Stimulated activated CD8-positive, alpha-beta memory T cell treated with anti-CD3 and anti-CD28 coated beads, Interleukin-7, amount 100 ng/mL, for 48 hours (primary cell): ENCODE results near the gene COG5.
"Not testable (repeated sequence)": the region's sequence is repeated elsewhere in the genome, so short reads cannot be mapped to it uniquely, and the experiment has no call there.

Source experiments
- DNase-seq, 2 donors: peaks; one replicate each; pipeline ENCODE4 v3.0.0-alpha.2; 2020; ENCODE audit warnings: low read depth in 1 of 2; ENCODE audit errors: extremely low read depth in 1 of 2

Gene COG5

DNA sequence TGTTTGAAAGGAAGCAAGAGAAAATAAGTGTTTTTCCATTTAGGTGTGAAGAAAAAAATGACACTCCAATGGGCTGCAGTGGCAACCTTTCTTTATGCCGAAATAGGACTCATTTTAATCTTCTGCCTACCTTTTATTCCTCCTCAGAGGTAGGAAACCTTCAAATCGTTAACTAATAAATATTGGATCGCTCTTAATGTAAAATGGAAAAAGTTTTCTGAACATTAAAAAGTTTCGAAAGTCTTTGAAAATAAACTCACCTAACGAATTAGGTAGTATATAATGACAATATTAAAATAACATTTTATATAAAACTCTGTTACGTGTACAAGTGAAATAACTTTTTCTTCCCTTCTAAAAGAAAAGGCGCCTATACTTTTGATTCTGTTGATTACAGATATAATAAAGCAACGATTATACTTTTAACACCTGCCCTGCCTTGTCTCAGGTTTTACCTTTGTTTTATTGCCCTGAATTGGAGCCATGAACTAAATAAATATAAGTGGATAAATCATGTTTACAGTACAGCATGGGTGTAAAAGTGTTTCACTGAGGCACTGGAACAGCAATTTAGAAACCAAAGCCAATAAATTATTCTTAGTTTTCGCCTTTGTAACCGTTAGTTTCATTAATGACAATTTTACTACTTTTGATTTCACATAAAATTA is 17.1 kb upstream of the COG5 start:
- DNase-seq, result no peak

DNA sequence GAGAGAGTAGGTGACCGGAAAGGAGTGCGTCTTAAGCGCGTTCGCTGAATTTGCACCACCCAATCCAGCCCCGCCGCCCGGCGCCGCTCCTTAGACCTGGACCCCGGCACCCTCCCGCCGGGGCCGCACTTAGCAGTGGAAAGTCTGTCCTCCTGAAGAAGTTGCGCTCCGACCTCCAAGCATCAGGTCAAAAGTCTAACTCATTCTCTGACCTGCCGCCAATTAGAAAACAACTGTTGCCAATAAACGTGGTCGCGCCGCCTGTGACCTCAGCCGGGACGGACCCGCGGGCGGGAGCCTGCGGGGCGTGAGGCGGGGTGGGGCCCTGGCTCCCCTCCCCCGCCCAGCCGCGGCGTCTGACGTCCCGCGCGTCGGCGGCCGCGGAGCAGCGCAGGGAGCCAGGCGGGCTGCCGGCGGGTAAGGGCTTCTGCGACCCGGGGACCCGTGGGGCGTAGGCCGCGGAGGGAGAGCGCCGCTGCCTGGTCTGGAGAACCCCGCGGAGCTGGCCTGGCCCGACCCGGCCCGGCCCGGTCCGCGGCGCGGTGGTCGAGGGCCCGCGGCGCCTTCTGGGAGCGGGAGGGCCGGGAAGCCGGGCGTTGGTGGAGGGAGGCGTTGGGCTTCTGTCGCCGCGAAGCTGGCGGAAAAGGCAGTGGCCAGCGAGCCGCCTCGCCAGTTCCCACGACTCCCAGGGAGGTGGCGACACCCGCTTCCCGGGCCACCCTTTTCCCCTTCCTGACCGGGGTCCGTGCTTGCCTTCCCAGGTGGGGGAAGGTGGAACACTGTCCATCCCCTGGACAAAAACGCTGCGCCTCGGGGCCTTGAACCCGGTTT is 16.4 kb upstream of the COG5 start, which contains the start of gene BCAP29:
TSS of gene BCAP29 (plus strand) at position 362 of the 831 bp plus-strand sequence. CDS start 527 bp downstream, outside the sequence.
- DNase-seq, result peak; percentile 48 to 54

DNA sequence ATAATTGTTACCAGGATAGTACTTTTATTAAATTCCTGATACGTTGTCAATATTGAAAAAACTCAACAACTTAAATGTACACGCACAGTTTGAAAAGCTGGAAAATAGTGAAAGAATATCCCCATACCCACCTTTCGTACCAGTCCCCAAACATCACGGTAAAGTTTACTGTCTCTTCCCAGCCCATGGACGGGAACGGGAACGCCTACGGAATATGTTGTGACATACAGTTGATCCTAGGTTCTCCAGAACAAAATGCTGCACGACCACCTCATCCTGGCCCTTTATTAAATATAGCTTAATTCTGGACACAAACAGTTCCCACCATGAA is 15.8 kb upstream of the COG5 start:
- DNase-seq, result no peak

DNA sequence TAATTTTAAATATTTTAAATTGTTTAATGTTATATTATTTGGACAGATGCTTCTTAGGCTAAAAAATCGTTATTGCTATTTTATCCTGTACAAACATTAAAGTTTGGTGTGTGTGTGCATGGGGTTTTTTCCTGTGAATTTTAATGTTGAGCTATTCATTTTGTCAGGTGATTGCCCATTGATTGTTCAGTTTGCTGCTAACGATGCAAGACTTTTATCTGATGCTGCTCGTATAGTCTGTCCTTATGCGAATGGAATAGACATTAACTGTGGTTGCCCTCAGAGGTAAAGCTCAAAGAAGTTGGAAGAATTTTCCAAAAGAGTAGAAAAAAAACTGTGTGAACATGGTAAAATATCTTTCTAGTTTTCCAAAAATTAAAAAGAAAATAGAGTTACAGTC is 9.8 kb upstream of the COG5 start:
- no peak for DNase-seq

DNA sequence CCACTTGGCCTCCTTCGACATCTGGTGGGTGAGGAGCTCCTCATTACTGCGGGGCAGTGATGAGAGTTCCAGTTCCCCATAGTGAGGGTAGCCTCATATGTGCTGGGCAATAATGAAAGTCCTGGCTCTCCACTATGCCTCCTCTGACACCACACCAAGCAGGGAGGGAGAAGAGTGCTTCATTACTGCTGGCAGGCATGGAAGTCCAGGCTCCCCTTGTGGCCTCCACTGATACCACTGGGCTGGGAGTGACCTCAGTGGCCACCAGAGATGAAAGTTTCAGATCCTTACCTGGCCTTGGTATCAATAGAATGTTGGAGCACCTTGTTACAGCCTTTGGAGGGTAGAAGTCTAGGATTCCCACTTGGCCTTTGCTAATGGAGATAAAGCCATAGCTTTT is 6.6 kb upstream of the COG5 start:
- no peak for DNase-seq

DNA sequence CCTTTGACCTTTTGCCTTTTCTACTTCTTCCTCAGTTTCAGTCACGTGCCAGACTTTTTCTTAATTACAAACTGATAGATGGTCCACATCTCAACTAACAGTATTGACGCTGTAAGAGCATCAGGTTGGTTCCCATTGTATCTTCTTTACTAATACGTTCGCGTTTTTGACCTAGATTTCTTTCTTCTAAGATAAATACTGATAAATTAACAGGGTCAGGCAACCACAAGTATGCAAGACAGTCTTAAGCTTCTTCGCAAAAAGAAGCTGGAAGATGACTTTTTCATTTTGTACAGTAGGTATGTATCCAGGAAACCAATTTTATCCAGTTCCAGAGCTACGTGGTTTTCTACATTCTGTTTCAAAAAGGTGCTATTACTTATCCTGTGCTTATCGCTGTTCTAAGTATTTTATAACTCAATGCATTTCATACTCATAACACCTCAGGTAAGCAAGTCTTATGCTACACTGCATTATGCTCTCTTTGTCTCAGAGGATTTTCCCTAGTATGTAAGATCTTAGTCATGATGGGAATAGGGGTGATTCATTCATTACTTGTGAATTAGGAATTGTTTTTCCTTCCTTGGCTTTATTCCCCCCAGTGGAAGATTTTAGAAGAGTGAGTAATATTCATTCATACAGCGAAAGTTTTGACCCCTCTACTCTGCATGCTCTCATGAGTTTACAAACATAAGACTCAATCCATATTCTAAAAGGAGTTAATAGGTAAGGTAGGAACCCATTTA is 1.0 kb upstream of the COG5 start:
- no peak for DNase-seq

DNA sequence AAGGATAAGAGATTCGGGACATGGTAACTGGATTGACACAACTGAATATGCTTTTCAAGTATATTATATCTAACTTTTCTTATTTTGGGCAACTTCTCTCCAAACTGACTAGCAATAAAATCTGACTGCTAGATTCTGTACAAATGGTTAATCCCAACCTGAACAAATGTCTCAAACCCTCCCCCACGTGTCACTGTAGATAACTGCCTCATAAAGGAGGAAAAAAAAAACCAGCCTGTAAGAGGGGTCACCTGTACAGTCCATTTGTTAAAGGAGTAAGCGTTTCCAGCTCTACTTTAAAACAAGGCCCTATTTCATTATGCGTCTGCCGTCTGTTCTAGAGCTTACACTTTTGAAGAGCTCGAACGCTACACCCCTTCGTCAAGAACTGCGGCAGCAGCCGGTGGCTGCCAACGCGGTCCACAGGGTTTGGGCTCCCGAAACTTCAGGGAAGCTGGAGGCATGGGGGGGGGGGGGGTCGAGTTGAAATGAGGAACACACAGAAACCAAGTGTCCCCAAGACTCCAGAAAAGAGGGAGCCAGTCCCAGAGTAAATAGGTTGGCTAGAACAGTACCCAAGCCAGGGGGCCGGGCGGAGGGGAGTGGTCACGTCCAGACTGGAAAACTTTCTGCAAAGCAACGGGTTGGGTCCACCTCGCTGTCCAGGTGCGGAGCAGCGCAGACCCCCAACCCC is 492 bp downstream of the COG5 start:
- DNase-seq, result peak in 1 of 2 donors; percentile 12

DNA sequence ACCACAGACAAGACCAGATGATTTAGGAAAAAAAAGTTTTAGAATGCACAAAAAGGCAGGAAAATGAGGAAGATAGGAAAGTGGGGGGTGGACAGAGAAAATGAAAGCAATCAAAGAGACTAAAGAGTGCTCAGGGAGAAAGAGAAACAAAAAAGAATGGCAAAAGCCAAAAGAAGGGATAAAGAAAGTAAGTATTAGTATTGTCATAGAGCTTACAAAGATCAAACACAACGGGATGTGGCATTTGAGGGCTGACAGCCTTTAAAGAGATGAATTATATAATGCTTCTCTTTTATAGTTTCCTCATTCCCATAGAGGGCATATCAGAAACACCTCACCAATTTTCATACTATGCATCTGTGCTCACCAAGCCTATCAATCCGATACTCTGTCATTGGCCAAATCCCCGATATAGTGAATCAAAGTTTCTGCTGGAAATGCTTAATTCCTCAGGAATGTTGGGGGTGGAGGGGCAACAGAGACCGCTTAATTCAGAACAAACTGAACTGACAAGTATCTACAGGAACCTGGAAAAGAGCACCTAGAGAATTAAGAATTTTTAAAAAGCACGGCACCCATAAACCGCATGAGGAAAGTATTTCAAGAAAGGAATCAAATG is 2.7 kb downstream of the COG5 start:
- DNase-seq, result no peak

DNA sequence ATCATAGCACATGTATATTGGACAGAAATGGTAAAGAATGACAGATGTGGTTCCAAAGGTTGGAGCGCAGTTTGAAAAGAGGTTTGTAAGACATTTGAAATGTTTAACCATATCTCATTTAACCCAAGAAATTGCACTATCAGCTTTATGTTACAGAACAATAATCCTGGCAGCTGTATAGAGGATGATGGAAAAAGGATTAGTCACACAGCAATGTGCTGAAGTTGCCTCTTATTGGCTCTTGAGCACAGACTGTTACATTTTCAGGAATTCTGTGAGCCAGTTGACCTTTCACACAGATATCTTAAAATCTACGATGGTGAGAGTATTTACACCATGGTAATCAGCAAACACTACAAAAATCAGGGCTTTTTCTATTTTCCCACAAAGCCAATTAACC is 3.9 kb downstream of the COG5 start:
- no peak for DNase-seq

DNA sequence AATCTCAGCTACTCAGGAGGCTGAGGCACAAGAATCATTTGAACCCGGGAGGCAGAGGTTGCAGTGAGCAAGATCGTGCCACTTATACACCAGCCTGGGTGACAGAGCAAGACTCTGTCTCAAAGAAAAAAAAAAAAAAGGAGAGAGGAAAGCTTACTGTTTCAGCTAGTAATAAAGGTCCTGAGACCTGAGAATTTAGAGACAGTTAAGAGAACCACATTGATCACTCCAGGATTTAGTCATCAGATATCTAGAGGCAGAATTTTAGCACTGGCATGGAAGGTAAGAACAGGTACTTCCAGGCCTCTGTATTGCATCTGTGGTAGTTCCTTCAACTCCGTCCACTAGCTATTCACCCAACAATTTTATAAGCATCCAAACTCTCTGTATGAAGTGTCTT is 7.8 kb downstream of the COG5 start:
- no peak for DNase-seq

DNA sequence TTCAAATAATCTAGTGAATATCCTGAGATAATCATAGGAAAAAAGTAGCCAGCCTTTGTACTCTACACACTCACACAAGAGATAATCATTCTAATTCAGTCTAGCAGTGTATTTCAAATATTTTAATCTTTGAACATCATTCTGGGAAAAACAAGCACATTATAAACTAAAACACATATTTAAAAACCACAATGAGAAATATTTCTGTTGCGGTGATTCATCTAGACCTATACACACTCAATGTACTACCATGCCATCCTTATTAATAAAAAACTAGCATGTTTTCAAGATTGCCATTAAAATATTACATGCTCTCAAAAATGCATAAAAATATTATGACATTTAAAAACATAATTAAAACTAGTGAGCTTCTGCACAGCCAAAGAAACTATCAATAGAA is 11.8 kb downstream of the COG5 start:
- DNase-seq, result no peak

DNA sequence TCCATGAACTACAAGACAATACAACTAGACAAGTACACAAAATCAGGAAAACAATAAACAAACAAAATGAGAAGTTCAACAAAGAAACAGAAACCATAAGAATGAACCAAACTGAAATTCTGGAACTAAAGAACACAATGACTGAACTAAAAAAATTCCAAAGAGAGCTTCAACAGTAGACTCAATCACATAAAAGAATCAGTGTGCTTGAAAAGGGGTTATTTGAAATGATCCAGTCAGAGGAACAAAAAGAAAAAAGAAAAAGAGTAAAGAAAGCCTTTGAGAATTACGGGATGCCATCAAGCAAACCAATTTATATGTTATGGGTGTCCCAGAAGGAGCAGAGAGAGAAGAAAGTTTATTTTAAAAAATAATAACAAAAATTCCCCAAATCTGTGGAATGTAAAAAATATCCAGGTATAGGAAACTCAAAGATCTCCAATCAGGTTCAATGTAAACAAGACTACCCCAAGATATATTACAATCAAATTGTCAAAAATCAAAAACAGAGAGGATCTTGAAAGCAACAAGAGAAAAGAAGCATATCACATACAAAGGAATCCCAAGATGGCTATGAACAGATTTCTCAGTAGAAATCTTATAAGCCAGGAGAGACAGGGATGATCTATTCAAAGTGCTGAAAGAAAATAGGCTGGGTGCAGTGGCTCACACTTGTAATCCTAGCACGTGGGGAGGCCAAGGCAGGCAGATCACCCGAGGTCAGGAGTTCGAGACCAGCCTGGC is 18.7 kb downstream of the COG5 start:
- DNase-seq, result no peak

DNA sequence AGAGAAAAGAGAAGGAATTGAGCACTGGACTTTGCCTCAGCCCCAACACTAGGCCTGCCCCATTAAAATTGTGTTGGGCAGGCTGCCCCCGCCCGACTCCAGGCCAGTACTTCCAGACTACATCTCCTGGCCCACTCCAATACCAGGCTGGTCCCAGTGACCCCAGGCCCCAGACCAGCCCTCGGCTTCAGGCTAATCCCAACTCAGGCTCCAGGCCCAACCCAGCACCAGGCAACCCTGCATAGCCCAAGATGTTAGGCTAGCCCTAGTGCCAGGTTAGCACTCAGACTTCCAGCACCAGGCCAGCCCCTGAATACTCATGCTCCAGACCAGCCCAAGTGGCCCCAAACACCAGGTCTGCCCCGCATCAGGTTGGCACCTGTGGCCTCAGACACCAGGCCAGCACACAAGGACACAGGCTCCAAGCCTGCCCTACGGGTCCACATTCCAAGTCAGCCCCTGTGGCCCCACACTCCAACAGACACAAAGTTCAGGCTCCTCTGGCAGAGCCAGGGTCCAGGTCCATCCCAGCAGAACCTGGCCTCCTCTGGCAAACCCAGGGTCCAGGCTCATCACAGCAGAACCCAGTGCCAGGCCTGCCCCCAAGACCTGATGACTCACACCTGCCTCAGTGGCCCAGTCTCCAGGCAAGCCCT is 20.3 kb downstream of the COG5 start:
- no peak for DNase-seq

DNA sequence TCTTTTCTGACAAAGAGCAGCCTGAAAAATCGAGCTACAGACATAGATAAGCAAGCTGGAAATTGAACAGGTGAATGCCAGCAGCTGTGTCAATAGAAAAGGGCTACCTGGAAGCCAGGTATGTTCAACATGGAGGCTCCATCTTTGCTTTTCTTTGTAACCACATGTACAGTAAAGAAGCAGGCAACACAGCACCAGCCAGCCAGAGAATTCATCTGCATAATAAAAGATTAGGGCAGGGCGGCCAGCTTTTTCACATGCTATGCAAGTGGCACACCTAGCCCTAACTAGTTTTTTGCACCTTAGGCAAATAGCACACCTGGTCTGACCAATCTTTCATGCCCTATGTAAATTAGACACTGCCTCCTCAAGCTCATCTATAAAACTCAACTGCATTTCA is 25.7 kb downstream of the COG5 start:
- DNase-seq, result no peak

DNA sequence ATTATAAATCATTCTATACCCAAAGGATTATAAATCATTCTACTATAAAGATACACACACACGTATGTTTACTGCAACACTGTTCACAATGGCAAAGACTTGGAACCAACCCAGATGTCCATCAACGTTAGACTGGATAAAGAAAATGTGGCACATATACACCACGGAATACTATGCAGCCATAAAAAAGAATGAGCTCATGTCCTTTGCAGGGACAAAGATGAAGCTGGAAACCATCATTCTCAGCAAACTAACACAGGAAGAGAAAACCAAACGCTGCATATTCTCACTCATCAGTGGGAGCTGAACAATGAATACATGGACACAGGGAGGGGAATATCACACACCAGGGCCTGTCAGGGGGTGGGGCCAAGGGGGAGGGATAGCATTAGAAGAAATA is 26.5 kb downstream of the COG5 start:
- not testable (repeated sequence) for DNase-seq

DNA sequence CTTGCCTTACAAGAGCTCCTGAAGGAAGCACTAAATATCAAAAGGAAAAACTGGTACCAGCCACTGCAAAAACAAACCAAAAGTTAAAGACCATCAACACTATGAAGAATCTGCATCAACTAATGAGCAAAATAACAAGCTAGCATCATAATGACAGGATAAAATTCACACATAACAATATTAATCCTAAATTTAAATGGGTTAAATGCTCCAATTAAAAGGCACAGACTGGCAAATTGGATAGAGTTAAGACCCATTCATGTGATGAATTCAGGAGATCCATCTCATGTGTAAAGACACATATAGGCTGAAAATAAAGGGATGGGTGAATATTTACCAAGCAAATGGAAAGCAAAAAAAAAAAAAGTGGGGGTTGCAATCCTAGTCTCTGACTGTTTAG is 29.6 kb downstream of the COG5 start:
- DNase-seq, result no peak

DNA sequence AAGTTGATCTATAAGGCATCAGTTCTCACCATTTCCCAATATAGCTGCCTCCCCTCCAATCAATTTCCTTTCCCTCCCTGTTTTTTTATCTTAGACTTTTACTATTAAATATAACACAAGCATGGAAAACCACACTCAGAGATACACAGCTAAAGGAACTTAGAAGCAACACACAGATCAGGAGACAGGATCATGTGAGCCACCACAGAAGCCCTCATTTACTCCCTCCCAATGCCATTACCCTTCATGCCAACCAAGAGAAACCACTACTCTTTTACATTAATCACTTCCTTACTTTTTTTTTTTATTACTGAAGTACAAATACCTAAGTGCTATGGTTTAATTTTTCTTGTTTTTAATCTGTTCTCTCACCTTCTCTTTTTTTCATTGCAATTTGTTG is 33.0 kb downstream of the COG5 start:
- DNase-seq, result no peak

DNA sequence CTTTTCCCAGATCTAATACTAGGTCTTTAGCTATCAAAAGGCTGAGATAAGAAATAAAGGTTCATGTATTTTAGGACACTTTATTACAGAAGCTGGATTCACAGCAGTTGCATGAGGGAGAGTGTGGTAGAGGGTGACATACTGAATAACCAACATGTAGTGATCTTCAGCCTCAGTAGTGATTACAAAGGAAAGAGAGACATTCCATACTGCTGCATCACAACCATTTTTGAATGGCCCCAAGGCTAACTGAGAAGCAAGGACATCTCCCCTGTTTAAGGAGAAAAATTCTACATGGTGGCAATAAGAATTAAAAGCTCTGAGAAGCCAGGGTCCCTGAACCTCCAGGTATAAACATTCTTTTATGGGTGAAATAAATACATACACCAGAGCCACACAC is 35.3 kb downstream of the COG5 start:
- DNase-seq, result no peak

DNA sequence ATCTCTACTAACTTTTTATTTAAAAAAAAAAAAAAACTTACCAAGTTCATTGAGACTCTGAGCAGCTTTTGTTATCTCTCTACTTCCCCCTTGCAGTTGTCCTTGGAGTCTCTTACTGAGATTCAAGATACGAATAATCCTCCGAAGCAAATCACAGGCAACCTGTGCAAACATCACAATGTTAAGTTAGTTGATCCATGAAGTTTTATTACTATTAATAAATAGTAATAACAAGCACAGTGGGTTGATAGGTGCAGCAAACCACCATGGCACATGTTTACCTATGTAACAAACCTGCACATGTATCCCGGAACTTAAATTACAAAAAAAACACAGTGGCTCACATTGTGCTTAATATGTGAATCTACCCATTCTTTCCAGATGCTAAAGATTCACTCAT is 36.5 kb downstream of the COG5 start:
- no peak for DNase-seq

DNA sequence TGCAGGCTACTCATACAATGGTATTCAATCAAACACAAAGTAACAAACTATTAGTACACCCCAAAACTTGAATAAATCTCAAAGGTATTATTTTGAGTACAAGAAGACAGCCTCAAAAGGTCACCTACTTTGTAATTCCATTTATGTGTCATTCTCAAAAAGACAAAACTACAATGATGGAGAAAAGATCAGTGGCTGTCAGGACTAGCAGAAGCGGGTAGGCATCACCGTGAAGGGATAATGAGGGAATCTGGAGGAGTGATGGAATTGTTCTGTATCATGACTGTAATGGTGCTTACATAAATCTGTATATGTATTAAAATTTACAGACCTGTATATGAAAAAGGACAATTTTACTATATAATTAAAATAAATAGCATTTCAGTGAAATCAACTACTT is 37.0 kb downstream of the COG5 start:
- DNase-seq, result no peak
